MM.1S (cell line): Measurements from ENCODE around the gene SGMS1.

Experiments
- CTCF ChIP-seq: fragments of 300-600 bp; sonication (generic); IDR thresholded peaks from 2 replicates; pipeline ENCODE4 v1.5.1; 2016; ENCODE audit warnings: antibody characterized with exemption, low read length, mixed read lengths
- EZH2 ChIP-seq: fragments of 300-600 bp; sonication (generic); optimal IDR thresholded peaks from 2 replicates; pipeline ENCODE3; 2017; ENCODE audit warnings: low read depth, mild to moderate bottlenecking, antibody characterized with exemption, low read length, mixed read lengths

- TF ChIP-seq CTCF (no peak), EZH2 (no peak)
Measured at GRCh38 chr10:50558371-50558770, 65.4 kb downstream of the SGMS1 start.
